ENCODE measurements around the gene VGLL4. TPM values are rescaled to one million over a fixed set of nuclear protein-coding genes. Genes with fewer than 3 reads are reported as not detected.
"Not testable (repeated sequence)": the region's sequence is repeated elsewhere in the genome, so short reads cannot be mapped to it uniquely, and the experiment has no call there.

The VGLL4 gene
- polyA plus RNA-seq, 3 donors = 96.2 to 115 (median 106) TPM

DNA sequence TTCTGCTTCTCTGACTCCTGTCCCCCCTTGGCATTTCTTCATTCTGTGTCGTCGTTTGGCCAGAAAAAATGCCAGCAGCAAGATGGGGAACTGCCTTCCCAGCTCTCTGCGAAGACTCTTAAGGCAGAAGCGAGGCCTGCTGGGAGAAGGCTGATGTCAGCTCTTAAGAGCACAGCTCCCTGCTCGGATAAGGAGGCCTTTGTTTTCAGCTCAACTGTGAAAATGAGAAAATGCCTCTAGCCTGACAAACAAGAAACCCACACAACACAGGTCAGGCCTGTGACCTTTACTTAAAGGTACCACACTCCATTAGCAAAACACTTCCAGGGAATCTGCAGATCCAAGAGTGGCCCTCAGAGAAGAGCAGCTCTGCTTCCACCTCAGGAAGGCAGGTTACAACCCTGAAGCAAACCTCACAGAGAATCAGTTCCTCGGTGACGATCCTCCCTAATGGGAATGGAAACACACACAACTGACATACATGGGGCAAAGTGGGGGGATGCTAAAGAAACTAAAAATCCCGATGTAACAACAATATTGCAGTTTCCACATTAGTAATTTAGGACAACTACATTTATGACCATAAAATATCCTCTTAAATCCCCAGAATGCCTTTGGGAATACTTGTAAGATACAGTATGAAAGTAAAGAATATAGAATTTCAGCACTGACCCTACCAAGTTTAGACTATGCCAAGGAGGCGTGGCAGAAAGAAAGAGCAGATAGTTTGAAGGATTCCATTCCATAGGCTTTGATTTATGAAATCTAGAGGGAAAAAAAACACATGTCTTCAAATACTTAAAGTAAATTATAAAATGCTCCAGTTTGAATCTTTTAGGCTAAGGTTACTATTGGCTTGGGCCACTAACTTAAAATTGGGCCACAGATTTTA, 52.1 kb downstream of the VGLL4 start:
- peak; percentile 74 for DNase-seq

DNA sequence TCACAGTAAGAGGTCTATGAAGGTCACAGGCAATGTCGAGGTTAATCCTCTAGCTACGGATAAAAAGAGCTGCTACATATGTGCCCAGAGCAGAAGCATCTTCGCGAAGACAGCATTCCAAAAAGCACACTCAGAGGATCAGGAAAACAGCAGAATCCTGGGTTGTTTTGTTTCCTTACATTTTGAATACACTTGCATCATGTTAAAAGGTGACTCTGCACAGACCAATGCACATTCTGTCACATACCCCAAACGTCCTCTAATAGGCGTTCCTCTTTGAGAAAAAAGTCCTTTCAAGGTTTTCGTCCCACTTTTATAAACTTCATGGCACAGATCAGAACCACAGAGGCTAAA, 52.7 kb downstream of the VGLL4 start:
- no peak for DNase-seq

DNA sequence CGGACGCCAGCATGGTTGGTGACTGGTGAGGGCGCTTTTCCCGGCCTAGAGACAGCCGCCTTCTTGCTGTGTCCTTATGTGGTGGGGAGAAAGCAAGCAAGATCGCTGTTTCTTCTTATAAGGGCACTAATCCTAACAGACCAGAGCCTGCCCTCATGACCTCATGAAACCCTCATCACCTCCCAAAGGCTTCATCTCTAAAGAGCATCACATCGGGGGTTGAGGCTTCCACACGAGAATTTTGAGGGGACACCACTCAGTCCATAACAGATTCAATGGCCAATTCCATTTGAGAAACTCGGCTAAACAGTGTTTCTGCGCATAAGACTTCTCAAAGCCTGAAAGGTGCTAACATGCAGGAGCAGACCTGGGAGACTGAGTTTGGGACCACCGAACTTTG, 54.0 kb downstream of the VGLL4 start:
- no peak for DNase-seq

DNA sequence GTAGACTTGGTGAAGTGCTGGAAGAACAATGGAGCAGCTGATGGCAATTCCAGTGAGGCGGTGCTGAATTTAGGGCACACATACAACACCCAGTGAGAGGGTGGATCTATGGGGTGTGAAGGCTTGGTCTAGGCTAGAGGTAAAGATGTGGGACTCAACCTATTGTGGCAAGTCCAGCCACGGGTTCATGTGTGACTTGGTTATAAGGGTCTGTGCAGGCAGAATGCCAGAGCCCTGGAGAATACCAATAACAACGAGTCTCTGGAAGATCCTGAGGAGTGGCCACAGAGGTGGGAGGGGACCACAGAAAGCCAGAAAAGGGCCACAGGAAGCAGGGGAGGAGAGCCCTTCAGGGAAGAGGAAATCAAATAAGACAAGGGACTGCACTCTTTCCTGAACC, 55.0 kb downstream of the VGLL4 start:
- DNase-seq = no peak

DNA sequence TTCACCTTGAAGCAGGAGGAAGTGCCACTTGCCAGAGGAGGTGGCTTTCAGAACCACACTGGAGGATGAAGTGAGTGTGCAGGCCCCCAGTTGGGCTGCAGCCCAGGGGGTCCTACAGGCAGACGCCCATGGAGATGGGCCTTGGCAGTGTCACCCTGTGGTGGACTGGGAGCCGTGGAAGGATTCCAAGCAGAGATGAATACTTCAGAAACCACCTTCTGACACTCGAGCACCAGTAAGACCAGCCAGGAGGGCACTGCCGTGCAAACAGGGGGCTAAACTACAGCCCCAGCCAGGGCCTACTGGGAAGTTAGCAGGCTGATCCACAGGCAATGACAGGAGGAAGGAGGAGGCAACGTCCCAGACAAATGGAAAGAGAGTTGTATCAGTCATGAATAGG, 55.4 kb downstream of the VGLL4 start:
- no peak for DNase-seq

DNA sequence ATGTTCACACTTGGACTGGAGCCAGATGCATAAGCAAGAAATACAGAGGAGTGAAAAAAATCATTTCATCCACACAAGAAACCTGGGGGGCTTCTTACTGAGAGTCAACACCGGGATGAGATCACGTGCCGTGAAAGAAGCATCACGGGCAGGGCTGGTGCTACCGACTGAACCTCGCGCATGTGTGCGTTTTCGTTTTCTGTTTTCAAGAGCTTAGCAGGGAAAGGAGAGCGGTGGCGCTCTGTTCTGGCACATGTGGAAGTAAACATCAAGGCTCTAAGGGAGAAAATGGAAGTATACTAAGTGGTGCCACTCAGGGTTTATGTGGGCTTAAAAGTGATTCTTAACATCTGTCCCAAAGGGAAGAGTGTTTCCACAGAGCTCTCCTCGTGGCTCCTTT, 55.9 kb downstream of the VGLL4 start:
- DNase-seq = no peak

DNA sequence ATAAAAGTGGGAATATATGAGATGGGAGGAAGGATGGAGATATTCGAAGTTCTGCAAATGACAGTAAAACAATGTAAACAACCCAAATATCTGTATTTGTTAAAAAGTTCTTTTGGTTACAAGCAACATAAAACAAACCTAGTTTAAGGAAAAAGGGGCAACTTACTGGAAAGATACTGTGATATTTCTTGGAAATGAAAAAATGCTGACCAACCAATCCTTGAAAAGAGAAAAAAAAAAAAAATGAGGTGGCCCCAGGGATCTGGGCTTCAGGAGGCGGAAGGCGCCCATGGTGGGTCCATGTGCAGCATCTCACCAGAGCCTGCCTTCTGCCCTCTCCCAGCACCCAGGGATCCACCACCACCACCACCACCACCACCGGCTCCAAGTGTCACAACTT, 59.1 kb downstream of the VGLL4 start:
- no peak for DNase-seq

DNA sequence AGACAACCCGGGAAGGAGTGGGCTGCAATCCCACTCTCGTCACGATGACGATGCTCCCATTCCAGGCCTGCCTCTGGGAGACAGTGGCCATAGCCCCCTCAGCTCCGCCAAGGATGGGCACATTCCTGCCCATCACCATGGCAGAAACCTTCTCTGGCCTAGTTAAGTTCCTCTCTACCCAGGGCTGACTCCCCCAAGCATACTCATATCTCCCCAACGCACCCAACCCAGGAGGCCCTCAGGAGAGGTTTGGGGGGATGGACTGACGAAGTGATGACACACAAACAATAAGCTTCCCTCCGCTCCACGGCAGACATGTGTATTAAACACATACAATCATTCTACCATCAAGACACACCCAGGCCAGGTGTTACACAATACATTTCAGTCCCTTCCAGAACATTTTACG, 60.1 kb downstream of the VGLL4 start:
- no peak for DNase-seq

DNA sequence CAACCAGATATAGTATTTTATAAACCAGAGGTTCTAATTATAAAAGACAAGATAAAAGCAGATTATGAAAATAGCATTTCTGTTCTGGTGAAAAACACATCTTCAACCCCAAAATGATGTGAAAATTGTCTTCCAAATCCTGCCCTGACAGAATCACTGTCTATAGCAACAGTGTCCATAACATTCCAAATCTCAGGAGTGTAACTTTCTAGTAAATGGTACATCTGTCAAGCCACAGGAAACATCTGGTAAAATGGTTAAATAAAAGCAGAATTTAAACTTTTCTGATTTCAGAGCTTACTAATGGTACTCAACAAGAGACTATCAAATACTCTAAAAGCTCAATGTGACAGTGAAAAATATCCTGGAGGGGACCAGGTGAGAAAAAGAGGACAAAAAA, 60.5 kb downstream of the VGLL4 start:
- no peak for DNase-seq

DNA sequence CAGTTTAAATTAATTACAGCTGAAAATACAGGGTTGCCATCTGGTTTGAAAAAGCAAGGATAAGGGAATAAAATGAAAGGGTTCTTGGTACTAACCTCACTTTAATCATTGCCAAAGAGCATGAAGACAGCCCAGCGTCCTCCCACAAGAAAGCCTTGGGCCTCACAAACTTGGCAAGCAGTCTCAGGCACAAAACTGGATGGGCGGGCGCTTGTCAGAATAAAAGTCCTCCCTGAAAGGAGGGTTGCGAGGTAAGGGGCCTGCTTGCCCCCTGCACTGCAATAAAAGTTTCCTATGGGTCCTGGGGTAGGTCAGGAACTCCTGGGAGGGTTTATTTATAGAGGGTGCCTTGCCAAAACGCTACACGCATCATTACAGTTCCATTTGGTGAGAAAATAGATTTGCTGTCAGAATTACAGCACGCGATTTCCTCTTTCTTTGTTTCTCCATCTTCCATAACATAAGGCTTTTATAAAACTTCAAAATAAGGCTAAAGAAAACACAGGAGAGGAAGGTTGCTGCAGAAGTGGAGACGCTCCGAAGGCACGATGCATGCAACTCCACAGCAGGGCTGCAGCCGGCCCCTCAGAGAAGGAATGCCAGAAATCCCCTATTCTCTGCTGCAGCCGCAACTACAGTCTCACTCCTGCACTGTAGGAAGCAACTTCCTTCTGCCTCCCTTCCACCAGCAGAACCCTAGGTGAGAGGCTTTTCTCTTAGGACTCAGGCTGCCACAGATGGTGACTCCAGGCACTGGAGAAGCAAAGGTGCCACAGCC, 61.3 kb downstream of the VGLL4 start:
- peak; percentile 87 for DNase-seq

DNA sequence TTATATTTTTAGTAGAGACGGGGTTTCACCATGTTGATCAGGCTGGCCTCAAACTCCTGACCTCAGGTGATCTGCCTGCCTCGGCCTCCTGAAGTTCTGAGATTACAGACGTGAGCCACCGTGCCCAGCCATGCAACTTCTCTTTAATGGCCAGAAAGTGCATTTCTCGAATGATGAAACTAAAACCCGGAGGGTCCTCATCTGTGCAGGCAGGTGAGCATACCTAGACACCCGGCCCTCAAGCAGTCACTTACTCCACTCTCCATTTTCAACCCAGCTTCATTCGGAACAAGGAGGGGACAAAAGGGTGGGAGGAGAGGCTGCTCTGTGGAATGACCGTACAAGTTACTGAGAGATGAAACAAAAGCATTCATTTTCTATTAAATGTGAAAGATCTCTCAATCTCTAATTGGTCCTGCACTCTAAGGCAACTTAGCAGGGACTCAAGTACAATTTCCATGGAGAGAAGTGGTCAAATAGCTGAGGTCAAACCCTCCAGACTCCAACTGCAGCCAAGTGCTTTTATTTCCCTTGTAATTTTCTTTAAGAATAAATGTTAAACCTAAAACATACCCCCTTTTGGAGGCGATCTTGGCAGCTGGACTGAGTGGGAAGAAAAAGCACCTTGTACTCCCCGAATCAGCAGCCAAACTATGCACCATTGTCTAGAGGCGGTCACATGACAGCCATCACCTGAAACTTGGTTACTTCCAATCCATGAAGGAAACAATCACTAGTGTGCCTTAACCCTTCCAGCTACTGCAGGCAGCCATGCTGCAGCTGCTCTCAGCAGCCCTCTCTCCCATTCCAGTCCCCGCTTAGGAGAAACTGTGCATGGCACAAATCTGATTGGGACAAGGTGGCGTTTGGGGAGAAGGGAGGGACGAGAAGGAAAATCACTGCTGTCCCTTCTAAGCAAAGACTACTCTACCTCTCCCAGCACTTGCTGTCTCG, 62.2 kb downstream of the VGLL4 start:
- no peak for DNase-seq

DNA sequence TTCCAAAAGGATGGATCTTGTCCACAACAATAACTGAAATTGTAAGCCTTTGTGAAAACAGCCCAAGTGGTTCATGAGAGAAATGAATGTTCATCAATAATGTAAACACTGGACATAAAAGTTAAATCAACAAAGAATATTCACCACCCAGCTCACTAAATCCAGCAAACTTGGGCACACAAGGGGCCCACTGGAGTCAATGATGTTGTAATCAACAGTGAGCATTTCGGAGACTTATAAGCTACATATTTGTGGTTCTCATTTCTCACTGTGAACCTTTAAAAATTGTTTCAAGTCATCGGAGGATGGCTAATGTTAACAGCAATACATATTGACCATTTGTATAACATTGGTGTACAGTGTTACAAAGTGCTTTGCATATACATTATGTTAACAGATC, 63.1 kb downstream of the VGLL4 start:
- no peak for DNase-seq

DNA sequence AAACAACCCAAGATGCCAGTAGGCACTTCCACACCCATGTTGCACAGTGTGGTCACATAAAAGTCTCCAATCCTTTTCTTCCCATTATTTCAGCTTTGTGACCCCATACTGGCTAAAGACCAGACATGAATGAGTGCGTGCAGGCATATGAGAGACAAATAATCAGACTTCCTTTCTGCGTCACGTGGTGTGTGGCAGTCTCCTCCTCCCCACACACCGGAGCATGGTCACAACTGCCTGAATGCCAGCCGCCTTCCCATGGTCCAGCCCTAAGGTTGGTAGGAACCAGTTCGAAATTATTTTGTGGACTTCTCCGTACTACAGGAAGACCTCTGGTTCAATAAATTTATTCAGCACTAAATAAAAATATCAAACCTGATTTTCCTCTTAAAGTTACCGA, 65.5 kb downstream of the VGLL4 start:
- no peak for DNase-seq

DNA sequence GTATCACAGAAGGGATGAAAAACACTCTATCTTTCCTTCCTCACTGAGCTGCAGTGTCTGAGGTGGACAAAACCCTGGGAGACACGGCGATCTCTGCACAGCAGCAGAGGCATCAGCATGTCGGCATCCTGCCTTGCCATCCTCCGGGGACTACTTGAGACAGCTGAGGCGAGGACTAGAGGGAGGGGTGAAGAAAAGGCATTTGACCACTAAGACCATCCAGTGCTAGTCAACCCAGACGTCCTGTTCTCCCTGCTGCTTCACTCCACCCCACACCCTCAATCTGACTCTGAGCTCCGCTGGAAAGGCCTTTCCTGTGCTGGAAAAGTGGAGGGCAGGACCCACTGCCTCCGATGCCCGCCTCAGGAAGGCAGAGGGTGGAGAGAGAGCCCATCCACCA, 67.3 kb downstream of the VGLL4 start:
- no peak for DNase-seq

DNA sequence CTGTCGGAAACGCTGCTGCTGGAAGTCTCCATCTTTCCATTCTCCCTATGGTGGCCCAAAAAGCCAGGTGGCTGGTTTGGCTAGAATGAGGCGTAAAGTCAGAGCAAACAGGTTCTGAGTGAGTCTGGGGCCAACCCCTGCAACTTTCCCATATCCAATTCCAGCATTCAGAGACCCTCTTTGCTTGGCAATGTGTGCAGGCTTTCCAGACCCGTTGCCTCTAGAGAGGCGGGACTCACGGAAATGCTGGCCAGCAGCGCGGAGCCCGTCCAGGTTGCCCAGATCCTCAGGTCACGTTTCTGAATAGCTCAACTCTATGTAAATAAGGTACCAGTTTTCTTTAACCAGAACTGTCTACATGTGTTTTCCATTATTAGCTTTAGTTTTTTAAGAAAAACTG, 68.0 kb downstream of the VGLL4 start:
- DNase-seq = no peak

DNA sequence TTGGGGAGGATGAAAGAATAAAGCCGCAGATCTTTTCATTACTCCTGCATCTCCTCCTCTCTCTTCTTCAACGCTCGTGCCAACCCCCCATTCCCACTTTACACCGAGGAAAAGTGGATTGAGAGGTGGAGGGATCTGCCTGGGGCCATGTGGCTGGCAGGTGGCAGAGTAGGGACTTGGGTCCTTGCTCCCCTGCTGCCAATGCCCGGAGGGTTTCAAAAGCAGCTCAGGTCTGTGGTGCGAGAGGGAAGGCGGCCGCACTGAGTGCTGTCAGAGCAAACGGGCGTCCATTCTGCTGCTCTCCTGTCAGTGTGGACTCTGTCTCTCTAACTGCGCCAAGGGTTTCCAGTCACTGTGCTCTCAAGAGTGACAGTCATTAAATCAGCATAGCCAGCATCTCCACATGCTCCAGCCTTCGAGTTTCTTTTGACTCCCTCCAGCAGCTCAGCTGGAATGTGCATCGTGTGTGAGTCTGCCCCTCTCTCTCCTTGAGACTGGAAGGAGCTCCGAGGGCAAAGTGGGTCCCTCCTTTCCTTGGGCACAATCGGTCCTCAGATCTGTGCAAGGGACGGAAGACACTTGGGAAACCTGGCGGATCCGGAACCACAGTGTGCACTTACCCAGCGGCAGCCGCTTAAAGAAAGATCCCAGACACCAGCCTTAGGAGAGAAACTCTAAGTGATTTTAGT, 68.6 kb downstream of the VGLL4 start:
- DNase-seq = no peak

DNA sequence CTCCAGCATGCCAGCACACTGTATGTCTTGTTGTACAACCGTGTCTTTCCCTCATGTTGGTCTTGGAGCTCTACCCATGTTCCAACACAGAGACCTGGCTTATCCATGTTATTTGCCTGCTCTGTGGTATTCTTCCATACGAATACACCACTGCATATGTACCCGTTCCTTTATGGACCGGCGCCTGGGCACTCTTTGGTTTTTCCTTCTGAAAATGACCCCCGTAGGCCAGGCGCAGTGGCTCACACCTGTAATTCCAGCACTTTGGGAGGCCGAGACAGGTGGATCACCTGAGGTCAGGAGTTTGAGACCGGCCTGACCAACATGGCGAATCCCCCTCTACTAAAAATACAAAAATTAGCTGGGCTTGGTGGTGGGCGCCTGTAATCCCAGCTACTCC, 71.1 kb downstream of the VGLL4 start:
- not testable (repeated sequence) for DNase-seq

DNA sequence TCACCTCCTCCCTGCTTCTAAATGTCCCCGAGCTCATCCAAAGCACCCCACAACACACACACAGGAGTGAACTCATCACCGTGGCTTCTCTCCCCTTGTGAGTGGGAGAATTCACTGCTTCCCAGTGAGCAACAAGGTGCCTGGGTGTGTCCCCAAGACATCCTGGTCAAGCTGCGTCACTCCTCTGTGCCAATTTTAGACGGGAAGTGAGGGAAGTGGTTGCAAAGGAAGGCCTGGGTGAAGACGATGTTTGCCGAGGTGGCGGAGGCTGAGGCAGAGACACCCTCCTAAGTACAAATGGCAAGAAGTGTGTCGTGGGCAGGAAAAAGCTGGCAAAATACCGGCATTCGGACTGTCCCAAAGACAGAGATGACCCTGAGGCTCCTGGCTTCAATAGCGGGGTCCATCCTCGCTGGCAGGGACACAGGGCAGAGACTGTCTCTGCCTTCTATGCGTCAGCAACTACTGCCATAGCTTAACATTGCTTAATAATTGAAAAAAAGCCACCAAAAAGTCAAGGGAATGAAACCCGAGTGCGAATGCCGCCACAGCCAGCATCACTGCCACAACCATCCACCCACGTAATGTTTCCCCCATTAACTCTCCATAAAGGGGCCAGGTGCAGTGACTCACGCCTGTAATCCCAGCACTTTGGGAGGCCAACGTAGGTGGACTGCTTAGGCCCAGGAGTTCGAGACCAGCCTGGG, 72.8 kb downstream of the VGLL4 start:
- DNase-seq = no peak

DNA sequence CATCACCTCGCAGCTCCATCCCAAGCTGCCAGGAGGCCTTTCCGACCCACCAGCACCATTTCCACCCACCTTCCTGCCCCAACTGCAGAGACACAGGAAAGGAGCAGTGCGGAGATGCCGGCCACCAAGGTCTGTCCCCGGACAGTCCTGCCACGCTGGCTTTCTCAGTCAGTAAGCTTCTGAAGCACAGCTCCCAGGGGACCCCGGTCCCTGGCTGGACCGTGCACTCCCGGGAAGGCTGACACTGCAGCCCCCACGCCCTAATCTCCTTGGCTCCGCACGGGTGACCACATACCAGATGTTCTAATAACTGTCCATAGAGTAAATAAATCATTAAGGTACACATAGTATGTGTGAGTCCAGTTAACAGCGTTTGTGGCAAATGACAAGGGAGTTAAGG, 73.5 kb downstream of the VGLL4 start:
- DNase-seq = no peak

DNA sequence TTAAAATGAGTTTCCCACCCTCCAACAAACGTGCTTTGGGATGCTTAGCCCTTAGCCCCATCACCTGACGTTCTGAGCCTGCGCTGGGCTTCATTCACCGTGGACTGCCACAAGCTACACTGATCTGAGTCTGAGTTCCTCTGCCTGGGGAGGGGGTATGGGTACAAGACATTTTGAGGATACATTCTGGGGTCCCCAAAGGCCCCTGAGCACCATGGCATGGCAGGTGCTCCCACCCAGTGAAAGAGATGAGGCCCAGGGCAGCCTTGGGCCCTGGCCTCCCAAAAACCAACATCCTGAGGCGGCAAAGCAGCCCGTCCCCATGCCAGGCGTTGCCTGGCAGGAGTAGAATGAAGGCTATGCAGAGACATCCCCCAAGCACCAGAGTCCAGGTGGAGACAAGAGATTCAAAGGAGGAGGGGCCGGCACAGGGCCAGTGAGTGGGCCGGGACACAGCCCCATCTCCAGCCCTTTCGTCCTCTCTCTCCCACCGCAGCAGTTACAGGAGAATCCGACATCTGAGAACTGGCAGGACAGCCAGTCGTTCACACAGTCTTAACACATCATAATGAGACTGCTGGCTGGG, 74.5 kb downstream of the VGLL4 start:
- no peak for DNase-seq
